ENCODE data around the gene DTNB.

The DTNB gene

DNA sequence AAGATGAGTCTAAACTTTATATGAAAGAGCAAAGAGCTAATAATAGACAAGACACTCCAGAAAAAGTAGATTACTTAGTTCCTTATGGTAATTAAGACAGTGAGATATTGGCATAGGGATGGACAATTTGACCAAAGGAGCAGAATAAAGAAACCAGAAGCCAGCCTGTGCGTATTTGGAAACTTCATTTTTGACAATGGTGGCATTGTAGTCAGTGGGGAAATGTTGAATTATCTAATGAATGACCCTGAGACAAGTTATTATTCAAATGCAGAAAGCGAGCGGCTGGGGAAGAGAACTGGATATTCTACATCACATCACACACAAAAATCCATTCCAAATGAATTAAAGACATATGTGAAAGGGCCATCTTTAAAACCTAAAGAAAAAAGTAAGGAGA lies 144.3 kb downstream of the DTNB start:
- TF ChIP-seq, protein P1, sequence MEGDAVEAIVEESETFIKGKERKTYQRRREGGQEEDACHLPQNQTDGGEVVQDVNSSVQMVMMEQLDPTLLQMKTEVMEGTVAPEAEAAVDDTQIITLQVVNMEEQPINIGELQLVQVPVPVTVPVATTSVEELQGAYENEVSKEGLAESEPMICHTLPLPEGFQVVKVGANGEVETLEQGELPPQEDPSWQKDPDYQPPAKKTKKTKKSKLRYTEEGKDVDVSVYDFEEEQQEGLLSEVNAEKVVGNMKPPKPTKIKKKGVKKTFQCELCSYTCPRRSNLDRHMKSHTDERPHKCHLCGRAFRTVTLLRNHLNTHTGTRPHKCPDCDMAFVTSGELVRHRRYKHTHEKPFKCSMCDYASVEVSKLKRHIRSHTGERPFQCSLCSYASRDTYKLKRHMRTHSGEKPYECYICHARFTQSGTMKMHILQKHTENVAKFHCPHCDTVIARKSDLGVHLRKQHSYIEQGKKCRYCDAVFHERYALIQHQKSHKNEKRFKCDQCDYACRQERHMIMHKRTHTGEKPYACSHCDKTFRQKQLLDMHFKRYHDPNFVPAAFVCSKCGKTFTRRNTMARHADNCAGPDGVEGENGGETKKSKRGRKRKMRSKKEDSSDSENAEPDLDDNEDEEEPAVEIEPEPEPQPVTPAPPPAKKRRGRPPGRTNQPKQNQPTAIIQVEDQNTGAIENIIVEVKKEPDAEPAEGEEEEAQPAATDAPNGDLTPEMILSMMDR (IDR thresholded peaks at IDR 0.05; ENCODE audit: control insufficient read depth, insufficient read depth, low read depth, low read length, missing control alignments), result no peak
- no peak overlapping the region for H3K4me3 ChIP-seq (ENCODE audit: control insufficient read depth, low read depth, low read length)
- DNase-seq (ENCODE audit: low read depth), result no peak

DNA sequence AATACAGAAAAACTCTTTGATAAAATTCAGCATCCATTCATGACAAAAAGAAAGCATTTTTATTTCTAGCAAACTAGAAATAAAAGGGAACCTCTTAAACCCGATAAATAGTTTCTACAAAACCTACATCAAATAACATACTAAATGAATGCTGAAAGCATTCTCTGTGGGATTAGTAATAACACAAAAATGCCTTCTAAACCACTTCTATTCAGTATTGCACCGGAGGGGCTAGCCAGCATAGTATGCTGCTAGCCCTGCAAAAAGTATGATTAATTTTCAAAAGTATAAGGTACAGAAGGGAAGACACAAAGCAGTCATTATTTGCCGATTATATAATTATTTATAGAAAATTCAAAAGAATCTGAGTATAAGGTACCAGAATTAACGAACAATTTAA lies 145.2 kb downstream of the DTNB start:
- TF ChIP-seq, protein P1 (IDR thresholded peaks at IDR 0.05; ENCODE audit: control insufficient read depth, insufficient read depth, low read depth, low read length, missing control alignments), result no peak
- H3K4me3 ChIP-seq (ENCODE audit: control insufficient read depth, low read depth, low read length), result no peak overlapping the region
- DNase-seq (ENCODE audit: low read depth), result no peak

DNA sequence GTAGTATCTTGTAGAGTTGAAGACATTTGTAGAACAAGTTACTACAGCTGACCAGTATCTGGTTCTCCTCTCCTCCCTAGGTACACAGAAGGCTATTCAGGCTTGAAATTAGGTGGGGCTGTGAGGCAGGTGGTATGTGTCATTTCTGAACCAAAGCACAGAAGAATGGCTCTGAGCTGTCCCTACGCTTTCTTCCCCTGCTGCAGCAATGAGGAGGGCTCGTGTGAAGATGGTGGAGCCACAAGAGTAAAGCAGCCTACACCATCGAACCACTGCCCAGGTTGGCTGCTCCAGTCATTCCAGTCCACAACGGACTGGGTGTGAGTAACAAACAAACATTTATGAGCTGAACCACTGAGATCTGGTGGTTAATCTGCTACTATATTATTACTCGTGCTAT lies 148.9 kb downstream of the DTNB start:
- H3K4me3 ChIP-seq (ENCODE audit: control insufficient read depth, low read depth, low read length), result no peak overlapping the region
- TF ChIP-seq, protein P1 (IDR thresholded peaks at IDR 0.05; ENCODE audit: control insufficient read depth, insufficient read depth, low read depth, low read length, missing control alignments), result no peak
- no peak for DNase-seq (ENCODE audit: low read depth)

DNA sequence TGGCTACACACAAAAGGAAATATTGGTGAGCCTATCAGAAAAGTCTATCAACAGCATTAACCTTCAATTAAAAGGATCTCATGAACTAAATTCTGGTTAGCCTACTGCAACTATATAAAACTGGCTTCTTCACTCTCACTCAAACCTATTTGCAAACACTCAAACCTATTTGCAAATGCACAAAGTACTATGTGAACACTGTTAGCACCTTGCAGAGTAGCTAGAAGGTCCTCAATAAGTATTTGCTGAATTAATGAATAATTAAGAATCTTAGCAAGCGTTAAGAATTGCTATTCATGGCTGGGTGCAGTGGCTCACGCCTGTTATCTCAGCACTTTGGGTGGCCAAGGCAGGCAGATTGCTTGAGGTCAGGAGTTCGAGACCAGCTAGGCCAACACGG lies 150.3 kb downstream of the DTNB start:
- TF ChIP-seq, protein P1 (IDR thresholded peaks at IDR 0.05; ENCODE audit: control insufficient read depth, insufficient read depth, low read depth, low read length, missing control alignments), result no peak
- no peak for DNase-seq (ENCODE audit: low read depth)
- no peak overlapping the region for H3K4me3 ChIP-seq (ENCODE audit: control insufficient read depth, low read depth, low read length)

DNA sequence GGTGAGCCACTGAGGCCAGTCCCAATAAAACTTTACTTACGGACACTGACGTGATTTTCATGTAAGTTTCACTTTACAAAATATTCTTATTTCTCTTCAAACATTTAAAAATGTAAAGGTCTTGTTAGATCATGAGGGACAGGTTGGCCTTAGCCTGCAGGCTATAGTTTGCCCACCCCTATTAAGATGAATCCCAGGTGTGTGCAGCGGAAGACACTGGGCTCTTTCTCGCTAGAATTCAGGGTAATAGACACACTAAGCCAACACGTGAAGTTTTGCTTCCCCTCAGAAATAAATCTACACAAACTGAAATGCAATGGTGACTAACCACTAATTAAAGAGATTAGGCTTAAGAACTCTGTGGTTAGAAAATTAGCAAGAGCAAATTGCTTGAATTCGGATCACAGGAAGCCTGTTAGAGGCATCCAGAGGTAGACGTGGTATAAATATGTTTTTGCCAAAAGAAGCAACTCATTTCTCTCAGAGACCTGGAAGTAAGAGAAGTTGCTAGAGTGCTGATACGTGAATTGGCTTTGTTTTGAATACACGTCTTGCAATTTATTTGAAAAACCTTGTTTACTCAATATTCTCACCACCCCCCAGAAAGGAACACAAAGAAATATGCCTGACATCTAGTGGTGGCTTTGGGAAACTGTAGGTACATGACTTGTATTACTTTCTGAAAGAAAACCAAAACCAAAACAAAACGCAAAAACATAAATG lies 151.6 kb downstream of the DTNB start:
- DNase-seq (ENCODE audit: low read depth), result peak; percentile 49
- H3K4me3 ChIP-seq (ENCODE audit: control insufficient read depth, low read depth, low read length), result peak overlapping the region; percentile 28
- TF ChIP-seq, protein P1 (IDR thresholded peaks at IDR 0.05; ENCODE audit: control insufficient read depth, insufficient read depth, low read depth, low read length, missing control alignments), result peak; percentile 74

DNA sequence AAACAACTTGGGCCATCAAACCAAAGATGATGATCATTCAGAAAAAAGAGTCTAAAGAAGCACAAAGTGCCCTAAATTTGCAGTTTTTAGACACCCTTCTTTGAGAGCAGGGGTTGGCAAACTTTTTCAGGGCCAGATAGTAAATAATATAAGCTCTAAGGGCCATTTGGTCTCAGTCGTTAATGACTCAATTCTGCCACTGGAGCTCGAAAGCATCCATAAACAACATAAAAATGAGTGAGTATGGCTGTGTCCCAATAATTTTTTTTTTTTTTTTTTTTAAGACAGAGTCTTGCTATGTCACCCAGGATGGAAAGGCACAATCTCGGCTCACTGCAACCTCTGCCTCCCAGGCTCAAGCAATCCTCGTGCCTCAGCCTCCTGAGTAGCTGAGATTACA lies 152.3 kb downstream of the DTNB start:
- DNase-seq (ENCODE audit: low read depth), result no peak
- H3K4me3 ChIP-seq (ENCODE audit: control insufficient read depth, low read depth, low read length), result no peak overlapping the region
- TF ChIP-seq, protein P1 (IDR thresholded peaks at IDR 0.05; ENCODE audit: control insufficient read depth, insufficient read depth, low read depth, low read length, missing control alignments), result no peak
